ENCODE results near the gene ASB5. TPM values are rescaled to one million over a fixed set of nuclear protein-coding genes. Genes with fewer than 3 reads are reported as not detected.

ASB5 gene
- total RNA-seq, 1 experiment from 2014 or later = 0.57 TPM

DNA sequence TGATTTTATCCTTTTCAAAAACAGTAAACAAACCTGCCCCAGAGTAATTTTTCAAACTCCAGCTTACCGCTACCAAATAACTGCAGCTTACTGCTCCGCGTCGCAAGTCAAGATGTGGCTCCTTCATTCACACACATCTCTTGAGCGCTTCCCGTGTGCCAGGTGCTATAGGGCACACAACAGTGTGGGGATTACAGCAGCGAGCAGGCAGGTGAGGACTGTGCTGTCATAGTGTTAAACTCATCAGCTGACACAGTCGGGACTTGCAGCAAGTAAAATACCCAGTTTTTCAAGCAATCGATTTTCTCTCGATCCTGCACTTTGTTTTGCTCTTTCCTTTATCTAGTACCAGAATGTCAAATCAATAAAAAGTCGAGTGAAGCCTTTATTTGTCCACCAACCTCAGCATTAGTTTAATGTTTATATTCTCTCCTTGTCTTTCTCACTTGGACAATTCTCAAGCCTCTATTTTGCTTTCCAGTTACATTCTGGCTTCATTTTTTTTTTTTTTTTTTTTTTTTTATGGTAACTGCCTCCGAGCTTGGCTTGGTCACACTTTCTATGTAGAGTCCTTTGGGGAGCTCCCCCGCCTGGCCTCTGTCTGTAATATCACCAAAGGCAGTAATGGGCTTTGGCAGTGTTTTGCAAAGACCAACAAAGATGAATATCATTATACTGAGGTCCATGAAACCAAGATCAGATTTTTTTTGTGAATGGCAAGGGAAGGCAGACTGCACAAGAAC is 8.3 kb upstream of the ASB5 start:
- DNase-seq (ENCODE audit: low read depth) = peak; percentile 57

DNA sequence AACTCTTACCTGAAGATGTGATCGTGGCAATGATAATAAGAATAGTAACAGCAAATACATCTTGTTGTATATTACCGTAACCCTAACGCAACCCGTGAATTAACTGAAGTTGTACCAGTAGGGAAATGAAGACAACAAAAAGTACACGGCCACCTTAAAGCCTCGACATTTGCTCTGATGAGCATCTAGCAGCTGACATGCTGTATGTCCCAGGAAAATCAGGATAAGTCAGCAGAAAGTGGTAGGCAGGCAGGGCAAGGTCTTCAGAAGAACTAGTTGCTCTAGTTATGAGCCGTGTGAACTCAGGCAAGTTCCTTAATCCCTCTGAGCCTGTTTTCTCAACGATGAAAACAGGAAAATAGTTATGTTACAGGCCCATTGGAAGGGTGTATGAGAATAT is 7.7 kb upstream of the ASB5 start:
- no peak for DNase-seq (ENCODE audit: low read depth)

DNA sequence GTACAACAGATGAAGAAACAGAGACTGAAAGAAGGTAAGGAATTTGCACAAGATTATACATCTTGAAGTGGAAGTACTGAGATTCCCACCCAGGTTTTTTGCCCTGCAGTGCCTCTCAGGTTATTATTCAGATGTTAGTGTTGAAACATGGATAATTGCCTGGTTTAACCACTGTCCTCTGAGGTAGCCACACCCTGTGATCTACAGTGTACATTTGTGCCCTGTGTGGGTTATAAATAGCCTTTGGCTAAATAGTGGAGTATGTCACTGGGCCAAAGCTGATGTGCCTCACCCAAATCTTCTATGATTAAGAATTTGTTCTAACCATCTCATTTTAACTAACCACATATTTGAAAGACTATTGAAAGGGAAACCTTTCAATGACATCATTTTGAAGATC is 5.4 kb upstream of the ASB5 start:
- DNase-seq (ENCODE audit: low read depth) = peak; percentile 38

DNA sequence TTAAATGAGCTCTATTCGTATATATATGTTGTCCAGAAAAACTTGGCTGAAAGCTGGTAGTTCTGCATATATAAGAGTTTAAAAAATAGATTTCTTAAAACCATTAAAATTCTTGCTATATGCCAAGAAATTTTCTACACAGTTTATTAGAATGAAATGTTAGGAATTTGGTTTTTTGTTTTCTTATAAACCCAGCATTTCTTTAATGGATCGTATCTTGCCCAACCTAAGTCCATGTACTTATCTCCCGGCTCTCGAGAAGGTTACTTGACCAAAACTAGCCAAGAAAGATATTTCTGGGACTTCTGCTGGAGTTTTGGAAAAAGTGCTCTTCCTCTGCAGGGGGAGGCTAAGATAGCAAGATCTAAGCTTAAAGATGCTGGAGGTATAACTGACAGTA is 4.7 kb upstream of the ASB5 start:
- no peak for DNase-seq (ENCODE audit: low read depth)

DNA sequence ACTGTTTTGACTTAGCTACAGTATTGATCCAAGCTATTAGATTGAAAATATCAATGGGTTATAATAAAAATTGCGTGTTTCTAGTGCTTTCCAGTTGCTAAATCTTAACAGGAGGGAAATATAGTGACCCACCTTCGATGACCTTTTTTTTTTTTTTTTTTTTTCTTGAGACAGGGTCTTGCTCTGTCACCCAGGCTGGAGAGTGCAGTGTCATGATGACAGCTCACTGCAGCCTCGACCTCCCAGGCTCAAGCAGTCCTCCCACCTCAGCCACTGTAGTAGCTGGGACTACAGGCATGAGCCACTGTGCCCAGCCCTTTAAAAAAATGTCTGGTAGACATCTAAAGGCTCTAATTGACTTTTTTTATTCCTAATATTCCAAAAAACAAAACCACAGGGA is 3.8 kb upstream of the ASB5 start:
- no peak for DNase-seq (ENCODE audit: low read depth)

DNA sequence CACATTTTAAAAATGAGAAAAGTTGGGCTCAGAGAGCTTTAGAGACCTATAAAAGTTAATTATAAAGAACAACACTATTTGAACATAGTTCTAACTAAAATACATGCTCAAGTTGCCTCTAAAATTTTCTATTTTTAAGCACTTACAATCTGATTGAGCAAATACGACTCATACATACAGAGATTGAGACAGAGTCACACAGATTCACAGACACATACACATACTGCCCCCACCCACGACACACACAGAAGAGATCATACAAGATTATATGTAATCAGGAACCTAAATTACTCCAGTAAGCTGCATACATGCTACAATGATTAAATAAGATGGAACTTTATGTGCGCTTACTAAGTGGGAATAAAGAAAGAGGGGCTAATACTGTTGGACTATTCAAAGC is 2.7 kb upstream of the ASB5 start:
- peak; percentile 20 for DNase-seq (ENCODE audit: low read depth)

DNA sequence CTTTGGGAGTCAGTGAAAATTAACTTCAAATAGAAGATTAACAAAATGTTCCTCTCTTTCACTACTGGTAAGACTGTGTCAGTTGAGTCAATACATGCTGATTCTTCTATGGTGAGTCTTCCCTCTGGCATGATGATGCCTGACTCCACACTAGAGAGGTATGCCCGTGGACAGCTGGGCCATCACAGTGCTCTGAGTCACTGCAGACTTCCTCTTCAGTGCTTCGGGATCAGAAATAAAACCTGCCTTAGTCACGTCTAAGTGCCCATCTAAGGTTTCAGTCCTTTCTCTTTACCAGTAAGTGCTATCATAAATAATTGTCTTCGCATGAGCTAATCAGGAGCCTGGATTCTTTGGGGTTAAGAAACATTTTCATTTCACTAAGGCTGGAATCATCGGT is 1.6 kb upstream of the ASB5 start:
- peak; percentile 94 for DNase-seq (ENCODE audit: low read depth)

DNA sequence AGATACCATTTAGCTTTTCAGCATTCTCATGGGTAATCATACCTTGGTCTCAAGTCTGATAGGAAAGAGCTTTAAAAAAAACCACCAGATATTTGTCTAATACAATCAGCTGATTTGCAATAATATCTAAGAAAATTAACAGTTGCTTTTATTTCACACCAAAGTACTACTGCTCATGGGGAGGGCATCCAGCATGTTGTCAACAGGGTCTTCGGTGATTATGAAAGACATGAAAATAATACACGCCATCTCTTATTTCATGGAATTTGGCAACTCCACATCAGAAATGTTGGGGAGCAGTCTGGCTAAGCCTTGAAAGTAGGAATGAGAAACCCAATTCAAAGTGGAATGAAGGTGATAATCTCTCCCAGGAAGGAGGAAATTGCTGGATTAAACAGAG is 3.0 kb downstream of the ASB5 start:
- no peak for DNase-seq (ENCODE audit: low read depth)

DNA sequence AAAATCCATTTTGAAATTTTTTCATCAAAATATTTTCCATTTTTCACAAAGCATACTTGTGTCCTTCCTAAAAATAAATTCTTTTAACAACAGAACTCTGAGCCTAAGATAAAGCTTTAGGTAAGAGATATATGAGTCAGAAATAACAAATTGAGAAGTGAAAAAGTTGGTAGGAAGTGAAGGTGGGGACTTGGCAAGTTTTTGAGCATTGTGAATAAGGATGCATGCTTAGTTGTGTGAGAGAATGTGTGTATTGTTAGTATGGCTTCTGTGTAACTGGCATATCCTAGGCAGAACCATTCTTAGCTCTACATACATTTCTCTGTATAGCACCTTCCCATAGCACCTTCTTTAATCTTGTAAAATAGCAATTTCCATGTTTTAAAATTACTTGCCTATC is 6.8 kb downstream of the ASB5 start:
- DNase-seq (ENCODE audit: low read depth) = no peak

DNA sequence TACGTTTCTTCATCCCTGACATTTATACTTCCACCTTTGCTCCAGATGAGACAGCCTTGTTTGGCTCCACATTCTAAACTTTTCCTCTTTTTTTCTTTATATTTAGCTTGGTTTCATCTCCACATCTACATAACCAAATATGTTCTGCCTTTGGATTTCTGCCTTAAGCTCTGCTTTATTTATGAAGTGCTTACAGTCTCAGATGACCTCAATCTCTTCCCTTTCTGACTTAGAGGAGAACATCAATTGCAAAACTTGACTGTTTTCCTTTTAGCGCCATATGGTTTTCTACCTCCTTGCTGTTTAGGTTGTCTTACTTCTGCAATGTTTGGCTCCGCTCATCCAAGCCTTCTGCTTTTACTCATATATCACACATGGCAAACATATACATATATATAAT is 7.5 kb downstream of the ASB5 start:
- no peak for DNase-seq (ENCODE audit: low read depth)

DNA sequence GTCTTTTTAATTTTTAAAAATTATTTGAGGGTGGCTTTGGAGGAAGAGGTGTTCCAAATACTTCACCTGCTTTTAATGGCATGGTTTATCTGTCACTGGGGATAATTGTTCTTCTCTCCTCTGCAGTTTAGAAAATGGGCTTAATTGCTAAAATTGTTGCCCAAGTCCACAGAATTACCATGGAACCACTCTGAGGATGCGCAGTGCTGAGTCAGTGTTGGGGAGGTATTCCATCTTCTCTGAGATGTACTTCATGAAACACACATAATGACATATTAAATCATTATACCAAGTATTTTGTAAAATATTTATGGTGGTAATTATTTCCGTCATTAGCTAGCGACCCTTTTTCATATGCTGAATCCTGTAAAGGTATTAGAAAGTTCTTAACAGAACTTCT is 8.0 kb downstream of the ASB5 start:
- no peak for DNase-seq (ENCODE audit: low read depth)

DNA sequence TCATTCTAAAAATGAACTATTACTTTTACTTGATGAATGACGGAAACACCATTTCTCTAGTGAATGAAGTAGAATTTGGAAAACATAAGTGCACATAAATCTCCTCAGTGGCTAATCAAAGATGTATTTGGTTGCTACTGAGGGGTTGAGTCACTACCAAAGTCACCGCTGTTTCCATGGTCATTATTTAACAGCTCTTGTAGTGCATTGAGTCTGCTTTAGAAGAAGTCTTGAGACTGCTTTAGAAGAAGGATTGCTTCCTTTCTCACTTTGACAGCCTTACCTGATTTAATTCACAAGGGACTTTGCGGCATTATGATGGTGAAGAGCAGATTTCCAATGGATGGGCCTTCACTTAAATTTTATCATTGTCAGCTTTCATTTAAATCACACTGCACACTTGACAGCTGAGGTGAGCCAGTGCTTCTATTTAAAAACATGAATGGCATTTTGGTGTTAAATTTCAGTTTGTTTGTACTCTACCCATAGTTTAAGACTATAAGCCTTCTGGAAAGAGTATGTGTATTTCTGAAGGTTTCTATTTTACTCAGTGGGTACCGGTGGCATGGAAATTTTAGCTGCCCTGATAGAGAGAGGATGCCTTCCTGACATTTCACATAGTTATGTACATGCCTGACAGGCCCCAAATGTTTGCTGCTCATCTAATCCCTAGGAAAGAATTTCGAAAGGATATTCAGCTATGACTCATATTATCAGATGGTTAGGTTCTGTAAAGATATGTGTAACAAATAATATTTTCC is 9.5 kb downstream of the ASB5 start:
- DNase-seq (ENCODE audit: low read depth) = no peak

DNA sequence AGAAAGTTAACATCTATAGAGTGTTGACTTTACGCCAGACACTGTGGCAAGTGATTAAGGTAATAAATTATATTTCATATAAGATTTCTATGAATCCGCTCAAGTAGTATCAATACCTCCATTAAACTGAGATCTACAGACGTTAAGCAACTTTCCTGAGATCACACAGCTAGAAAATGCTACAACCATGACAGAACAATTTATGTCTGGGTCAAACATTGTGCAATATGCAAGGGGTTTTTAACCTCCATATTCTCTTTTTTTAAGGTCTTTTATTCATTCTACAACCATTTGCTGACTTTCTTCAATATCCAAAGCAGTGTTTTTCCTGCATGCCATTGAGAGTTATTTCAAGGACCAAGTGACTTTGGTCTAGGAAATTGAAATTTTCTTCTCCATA is 10.9 kb downstream of the ASB5 start:
- DNase-seq (ENCODE audit: low read depth) = no peak

DNA sequence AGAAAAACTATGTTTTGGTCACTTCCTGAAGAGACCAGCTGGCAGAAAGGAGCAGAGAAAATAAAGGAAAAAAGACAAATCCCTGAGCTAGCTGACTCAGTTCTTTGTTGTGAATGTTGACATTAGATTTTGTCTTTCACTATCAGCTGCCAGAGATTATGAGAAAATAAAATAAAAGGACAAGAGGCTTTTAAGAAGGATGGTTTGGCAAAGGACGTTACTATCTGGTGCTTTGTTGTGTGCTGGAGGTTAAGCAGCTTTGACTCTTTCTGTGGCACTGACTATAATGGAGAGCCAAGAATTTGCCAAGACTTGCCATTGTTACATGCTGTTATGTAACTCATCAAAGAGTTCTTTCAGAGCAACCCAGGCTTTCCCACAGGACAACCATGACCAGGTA is 12.1 kb downstream of the ASB5 start:
- no peak for DNase-seq (ENCODE audit: low read depth)

DNA sequence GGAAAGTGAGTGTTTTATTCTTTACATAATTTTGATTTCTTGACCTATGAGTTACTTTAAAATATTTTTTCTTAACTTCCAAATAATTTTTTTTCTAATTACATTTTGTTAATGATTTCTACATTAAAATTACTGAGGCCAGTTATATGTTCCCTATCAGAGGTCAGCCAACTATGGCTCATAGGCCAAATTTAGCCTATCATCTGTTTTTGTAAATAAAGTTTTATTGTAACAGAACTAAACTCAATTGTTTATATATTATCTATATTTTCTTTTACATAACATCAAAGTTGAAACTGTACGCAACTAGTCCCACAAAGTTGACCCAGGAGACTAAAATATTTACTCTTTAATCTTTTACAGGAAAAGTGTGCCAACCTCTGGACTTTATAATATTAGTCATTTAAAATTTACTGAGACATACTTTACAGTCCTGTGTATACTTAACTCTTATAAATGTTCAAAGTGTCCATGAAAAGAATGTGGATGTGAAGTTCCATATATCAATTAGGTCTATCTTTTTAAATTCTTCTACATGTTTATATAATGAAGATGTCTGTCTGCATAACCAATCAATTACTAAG is 26.2 kb downstream of the ASB5 start:
- DNase-seq (ENCODE audit: low read depth) = no peak

DNA sequence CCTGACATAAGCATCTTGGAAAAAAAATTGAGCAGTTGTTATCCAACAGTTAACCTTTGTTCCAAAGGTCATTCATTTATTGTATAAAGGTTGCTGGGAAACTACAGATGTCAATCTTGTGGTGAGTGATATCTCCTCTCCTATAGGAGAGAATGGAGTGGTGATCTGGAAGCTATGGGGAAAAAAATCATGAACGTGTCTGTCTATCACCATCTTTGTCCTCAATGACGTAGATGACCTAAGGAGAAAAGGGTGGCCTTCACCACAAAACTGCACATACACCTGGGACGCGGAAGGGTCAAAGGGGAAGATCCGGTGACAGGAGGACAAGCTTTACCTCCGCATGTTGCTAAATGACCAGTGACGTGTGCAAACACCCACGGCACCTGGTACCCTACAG is 27.3 kb downstream of the ASB5 start:
- DNase-seq (ENCODE audit: low read depth) = no peak

DNA sequence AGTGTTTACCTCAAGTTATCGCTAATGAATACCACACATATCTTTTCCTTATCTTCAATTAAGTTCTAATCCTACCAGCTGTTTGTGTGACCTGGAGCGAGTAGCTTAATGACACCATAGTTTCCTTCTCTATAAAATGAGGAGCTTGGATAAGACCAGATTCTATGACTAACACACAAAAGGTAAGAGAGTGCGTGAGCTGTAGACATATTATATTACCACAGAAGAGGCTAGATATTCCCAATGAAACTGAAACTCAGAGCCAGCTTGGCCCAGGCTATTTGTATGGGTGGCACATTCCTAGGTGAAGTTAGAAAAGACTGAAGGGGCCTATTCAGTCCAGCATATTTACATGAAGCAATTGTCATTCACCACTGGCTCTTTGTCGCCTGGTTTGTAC is 30.2 kb downstream of the ASB5 start:
- DNase-seq (ENCODE audit: low read depth) = peak; percentile 29

DNA sequence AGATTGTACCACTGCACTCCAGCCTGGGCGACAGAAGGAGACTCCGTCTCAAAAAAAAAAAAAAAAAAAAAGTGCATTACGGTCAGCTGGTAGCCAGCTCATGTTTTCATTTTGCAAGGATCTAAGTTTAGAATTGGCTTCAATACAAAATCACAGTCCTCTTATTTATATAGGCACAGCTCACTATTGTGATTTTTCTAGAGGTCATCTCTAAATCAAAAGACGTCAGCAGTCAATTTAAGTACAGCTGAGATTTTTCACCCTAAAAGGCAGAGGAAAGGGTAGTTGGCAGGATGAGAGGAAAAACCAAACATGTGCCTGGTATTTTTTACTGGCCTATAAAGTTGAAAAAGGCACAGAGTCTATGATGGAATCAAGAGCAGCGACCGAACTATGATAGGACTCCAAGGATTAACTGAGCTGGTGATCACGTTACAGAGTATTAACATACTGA is 30.8 kb downstream of the ASB5 start:
- peak; percentile 4 for DNase-seq (ENCODE audit: low read depth)

DNA sequence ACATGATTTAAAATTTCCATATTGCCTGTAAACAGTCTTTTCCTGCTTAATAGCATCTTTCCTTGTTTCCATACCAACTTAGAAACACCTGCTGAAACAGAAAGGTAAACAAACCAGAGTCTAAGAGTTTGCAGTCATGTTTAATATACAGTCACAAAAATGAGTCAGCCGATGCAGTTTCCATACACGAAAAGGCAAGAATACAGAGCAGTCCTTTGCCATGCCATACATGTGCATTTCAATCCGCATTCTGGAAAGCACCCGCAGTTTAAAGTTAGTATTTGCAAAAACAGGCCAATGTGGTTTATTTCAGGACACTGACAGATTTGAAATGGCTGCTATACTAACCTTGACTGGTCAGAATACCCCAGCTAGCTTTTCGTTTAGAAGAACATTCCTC is 32.1 kb downstream of the ASB5 start:
- DNase-seq (ENCODE audit: low read depth) = peak; percentile 8

DNA sequence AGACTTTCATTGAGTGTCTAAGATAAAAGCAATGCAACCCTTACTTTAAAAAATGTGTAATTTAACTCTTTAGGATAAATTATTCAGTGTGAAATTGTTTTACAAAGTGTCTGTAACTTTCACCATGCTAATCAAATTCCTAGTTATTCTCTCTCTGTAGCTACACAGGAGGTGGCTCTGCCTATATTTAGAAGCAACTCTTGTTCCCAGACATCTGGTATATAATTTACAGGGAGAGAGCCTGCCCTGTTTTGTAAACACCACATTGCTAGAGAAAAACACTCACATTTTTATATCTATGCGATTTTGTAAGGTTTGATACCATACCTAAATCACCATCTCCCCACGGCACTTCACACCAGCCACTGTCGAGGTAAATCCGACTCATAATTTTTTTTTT is 38.2 kb downstream of the ASB5 start:
- no peak for DNase-seq (ENCODE audit: low read depth)

DNA sequence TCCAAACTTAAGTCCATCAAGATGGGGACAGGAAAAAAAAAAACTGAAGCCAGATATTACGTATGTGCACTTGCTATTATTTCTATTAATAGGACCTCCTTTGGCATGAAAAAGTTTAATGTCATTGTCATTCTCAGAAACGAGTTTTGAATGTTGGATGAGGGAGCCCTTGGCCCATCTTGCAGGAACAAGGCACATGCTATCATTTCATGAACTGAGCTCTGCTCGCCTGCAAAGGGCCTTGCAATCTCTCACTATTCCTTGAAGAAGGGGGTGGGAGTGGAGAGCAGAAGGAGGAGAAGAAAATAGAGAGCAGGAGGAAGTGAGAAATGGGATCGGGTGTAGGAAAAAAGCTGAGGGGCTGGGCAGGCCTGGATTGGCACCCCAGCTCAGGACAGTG is 39.4 kb downstream of the ASB5 start:
- DNase-seq (ENCODE audit: low read depth) = no peak

DNA sequence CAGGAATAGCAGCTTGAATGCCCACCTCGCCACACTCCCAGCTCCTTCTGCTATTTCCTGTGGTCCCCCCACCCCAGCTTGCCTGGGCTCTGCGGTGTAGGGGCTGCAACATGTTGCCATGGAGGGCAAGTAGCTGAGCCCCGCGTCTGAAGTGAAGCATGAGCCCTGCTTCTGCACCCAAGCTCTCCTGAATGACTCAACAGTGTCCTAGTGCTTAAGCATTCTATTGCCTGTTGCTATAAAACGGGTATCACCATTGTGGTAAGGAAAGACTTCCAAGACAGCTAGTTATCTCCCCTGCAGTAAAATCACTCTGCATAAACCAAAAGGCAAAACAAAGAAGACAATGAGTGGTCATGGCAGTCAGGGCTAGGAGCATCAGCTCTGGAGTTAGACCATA is 42.3 kb downstream of the ASB5 start:
- no peak for DNase-seq (ENCODE audit: low read depth)

DNA sequence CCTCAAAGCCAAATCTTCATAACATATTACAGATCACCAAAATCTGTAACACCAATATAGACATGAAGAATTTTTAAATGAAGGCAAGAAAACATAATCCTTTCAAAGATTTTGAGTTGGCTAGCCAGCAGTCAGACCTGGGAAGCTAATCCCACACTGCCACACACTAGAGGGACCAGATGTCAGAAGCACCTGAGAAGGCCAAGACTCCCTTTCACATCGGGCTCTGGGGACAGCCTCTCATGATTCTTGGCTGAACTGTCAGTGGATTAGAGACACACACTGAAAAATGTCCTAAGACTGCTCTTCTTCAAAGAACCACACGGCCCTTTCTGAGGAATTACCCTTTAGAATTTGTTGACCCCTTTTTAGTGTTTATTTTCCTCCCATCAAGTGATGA is 45.5 kb downstream of the ASB5 start:
- no peak for DNase-seq (ENCODE audit: low read depth)
